NK-92 (cell line): ENCODE measurements around the gene TTR.

Experiments
- DNase-seq: peaks from one replicate; lab custom pipeline; 2025; ENCODE audit not compliant: unreplicated experiment; lab: John Stamatoyannopoulos, UW

Gene TTR

GRCh38 chr18:31578126-31578525 is 13.6 kb upstream of the TTR start:
- DNase-seq: no peak

GRCh38 chr18:31579375-31579774 is 12.3 kb upstream of the TTR start:
- no peak for DNase-seq

GRCh38 chr18:31581498-31582197 is 10.0 kb upstream of the TTR start:
- no peak for DNase-seq

GRCh38 chr18:31583185-31583854 is 8.4 kb upstream of the TTR start:
- DNase-seq: no peak

- no peak for DNase-seq
These were observed 5.7 kb upstream of the TTR start for GRCh38 chr18:31585991-31586390.

GRCh38 chr18:31586616-31587015 is 5.1 kb upstream of the TTR start:
- no peak for DNase-seq

- no peak for DNase-seq
These were observed 4.1 kb upstream of the TTR start for GRCh38 chr18:31587529-31587928.

GRCh38 chr18:31590570-31590969 is 1.1 kb upstream of the TTR start:
- DNase-seq: no peak

- DNase-seq: no peak
These were observed 564 bp upstream of the TTR start for GRCh38 chr18:31591113-31591512.

GRCh38 chr18:31592506-31593157 is 955 bp downstream of the TTR start:
- no peak for DNase-seq

GRCh38 chr18:31595121-31595771 is 3.6 kb downstream of the TTR start:
- no peak for DNase-seq

GRCh38 chr18:31596081-31596872 is 4.6 kb downstream of the TTR start:
- DNase-seq: no peak

- DNase-seq: no peak
These were observed 6.5 kb downstream of the TTR start for GRCh38 chr18:31598021-31598805.

GRCh38 chr18:31603315-31603714 is 11.6 kb downstream of the TTR start:
- DNase-seq: no peak

GRCh38 chr18:31606265-31606664 is 14.6 kb downstream of the TTR start:
- DNase-seq: no peak

GRCh38 chr18:31607384-31607783 is 15.7 kb downstream of the TTR start:
- no peak for DNase-seq

- no peak for DNase-seq
These were observed 18.2 kb downstream of the TTR start for GRCh38 chr18:31609886-31610285.

- no peak for DNase-seq
These were observed 18.9 kb downstream of the TTR start for GRCh38 chr18:31610286-31611205.

- no peak for DNase-seq
These were observed 19.8 kb downstream of the TTR start for GRCh38 chr18:31611511-31611910.
